Thyroid gland (tissue), 4 donors: ENCODE measurements around the gene CACNA1B.

Experiments
- POLR2A ChIP-seq, 2 donors: fragments of 450-650 bp; IDR thresholded peaks; one replicate each; pipeline ENCODE4 v1.6.1; 2017; ENCODE audit warnings: antibody characterized with exemption in 2 of 2, mild to moderate bottlenecking in 2 of 2, moderate library complexity in 1 of 2
- TF ChIP-seq, protein P1 (sequence below), 6 experiments: fragments of 200-600 bp in 3 of 6; fragments of 450-650 bp in 3 of 6; sonication (generic) in 3 of 6; IDR thresholded peaks; one replicate each; pipeline ENCODE4 v1.5.1; 2016 to 2019; ENCODE audit warnings: antibody characterized with exemption in 6 of 6, mild to moderate bottlenecking in 2 of 6, inconsistent platforms in 1 of 6, moderate library complexity in 1 of 6

DNA sequence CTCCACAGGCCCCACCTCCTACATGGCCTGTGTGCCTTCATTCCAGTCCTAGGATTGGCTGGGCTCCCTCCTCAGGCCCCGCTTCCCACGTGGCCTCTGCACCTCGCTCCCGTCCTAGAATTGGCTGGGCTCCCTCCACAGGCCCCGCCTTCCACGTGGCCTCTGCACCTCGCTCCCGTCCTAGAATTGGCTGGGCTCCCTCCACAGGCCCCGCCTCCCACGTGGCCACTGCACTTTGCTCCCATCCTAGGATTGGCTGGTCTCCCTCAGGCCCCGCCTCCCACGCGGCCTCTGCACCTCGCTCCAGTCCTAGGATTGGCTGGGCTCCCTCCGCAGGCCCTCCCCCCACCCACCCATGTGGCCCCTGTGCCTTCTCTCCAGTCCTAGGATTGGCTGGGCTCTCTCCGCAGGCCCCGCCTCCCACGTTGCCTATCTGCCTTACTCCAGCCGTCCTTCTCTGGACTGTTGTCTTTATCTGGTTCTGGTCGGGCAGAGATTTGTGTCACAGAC, 45.3 kb upstream of the CACNA1B start:
- TF ChIP-seq, protein P1, sequence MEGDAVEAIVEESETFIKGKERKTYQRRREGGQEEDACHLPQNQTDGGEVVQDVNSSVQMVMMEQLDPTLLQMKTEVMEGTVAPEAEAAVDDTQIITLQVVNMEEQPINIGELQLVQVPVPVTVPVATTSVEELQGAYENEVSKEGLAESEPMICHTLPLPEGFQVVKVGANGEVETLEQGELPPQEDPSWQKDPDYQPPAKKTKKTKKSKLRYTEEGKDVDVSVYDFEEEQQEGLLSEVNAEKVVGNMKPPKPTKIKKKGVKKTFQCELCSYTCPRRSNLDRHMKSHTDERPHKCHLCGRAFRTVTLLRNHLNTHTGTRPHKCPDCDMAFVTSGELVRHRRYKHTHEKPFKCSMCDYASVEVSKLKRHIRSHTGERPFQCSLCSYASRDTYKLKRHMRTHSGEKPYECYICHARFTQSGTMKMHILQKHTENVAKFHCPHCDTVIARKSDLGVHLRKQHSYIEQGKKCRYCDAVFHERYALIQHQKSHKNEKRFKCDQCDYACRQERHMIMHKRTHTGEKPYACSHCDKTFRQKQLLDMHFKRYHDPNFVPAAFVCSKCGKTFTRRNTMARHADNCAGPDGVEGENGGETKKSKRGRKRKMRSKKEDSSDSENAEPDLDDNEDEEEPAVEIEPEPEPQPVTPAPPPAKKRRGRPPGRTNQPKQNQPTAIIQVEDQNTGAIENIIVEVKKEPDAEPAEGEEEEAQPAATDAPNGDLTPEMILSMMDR (IDR thresholded peaks at IDR 0.05), result no peak
- no peak for TF ChIP-seq POLR2A (IDR thresholded peaks at IDR 0.05)
